GM21786 (cell line): Measurements from ENCODE around the gene MAD1L1.
"Not testable (repeated sequence)": the region's sequence is repeated elsewhere in the genome, so short reads cannot be mapped to it uniquely, and the experiment has no call there.

Experiments
- ATAC-seq: cut with Tn5 transposase; IDR thresholded peaks from one replicate; pipeline ENCODE4 v1.9.1; 2021; ENCODE audit not compliant: unreplicated experiment

MAD1L1 gene

GRCh38 chr7:2036786-2037185 is 196.0 kb downstream of the MAD1L1 start:
- ATAC-seq: no peak

GRCh38 chr7:2036201-2036600 is 196.5 kb downstream of the MAD1L1 start:
- not testable (repeated sequence) for ATAC-seq

GRCh38 chr7:2034291-2035201 is 198.2 kb downstream of the MAD1L1 start:
- no peak for ATAC-seq

- ATAC-seq: no peak
Measured at GRCh38 chr7:2033586-2034135, 199.1 kb downstream of the MAD1L1 start.

- ATAC-seq: no peak
Measured at GRCh38 chr7:2032876-2033407, 199.8 kb downstream of the MAD1L1 start.

GRCh38 chr7:2032030-2032875 is 200.5 kb downstream of the MAD1L1 start:
- no peak for ATAC-seq

GRCh38 chr7:2031451-2031845 is 201.3 kb downstream of the MAD1L1 start:
- no peak for ATAC-seq

GRCh38 chr7:2030475-2031450 is 202.0 kb downstream of the MAD1L1 start:
- ATAC-seq: no peak

GRCh38 chr7:2029936-2030335 is 202.8 kb downstream of the MAD1L1 start:
- no peak for ATAC-seq

GRCh38 chr7:2029211-2029905 is 203.4 kb downstream of the MAD1L1 start:
- ATAC-seq: no peak

- no peak for ATAC-seq
Measured at GRCh38 chr7:2028733-2029132, 204.0 kb downstream of the MAD1L1 start.

GRCh38 chr7:2025188-2025587 is 207.6 kb downstream of the MAD1L1 start:
- no peak for ATAC-seq

GRCh38 chr7:2024567-2024918 is 208.2 kb downstream of the MAD1L1 start:
- no peak for ATAC-seq

GRCh38 chr7:2023877-2024566 is 208.7 kb downstream of the MAD1L1 start:
- no peak for ATAC-seq

- no peak for ATAC-seq
Measured at GRCh38 chr7:2022737-2023250, 210.0 kb downstream of the MAD1L1 start.

GRCh38 chr7:2022021-2022409 is 210.7 kb downstream of the MAD1L1 start:
- no peak for ATAC-seq

GRCh38 chr7:2019711-2020511 is 212.8 kb downstream of the MAD1L1 start:
- peak; percentile 64 for ATAC-seq

GRCh38 chr7:2019461-2019710 is 213.4 kb downstream of the MAD1L1 start:
- ATAC-seq: no peak
